Measurements from ENCODE around the gene APOA1. TPM values are rescaled to one million over a fixed set of nuclear protein-coding genes. Genes with fewer than 3 reads are reported as not detected.

Gene APOA1
- total and polyA plus RNA-seq, 10 of the 15 experiments (the other 5 are each of a cell fraction or from before 2014, with no cell fraction given) = 0.10 to 2.4 (median 0.24) TPM; not detected in 3

DNA sequence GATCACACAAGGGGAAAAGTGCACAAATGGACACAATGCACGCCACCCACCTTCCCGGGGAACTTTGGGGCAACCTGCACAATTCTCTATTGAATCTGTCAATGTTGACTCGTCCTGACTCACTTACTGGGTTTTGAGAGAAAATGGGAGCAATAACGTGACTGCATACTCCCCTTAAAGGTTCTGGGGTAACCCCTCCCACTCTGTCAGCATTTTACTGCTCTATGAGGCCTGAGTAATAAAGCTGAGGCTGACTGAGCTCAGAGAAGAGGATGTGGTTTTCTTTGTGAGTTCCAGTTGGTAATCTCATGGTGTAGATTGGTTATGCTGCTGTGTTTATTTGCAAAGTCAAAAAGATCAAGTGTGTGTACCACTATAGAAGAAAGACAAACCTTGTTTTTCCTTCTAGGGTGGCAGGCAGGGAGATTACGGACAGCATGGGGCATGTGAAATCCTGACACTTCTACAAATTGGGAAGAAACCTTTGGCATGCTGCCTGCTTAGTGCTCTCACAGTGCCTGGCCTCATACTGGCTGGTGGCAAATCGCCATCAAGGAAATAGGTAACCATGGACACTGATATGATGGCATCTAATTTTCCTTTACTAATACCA lies 16.1 kb upstream of the APOA1 start (continued):
- TF ChIP-seq, protein P1, sequence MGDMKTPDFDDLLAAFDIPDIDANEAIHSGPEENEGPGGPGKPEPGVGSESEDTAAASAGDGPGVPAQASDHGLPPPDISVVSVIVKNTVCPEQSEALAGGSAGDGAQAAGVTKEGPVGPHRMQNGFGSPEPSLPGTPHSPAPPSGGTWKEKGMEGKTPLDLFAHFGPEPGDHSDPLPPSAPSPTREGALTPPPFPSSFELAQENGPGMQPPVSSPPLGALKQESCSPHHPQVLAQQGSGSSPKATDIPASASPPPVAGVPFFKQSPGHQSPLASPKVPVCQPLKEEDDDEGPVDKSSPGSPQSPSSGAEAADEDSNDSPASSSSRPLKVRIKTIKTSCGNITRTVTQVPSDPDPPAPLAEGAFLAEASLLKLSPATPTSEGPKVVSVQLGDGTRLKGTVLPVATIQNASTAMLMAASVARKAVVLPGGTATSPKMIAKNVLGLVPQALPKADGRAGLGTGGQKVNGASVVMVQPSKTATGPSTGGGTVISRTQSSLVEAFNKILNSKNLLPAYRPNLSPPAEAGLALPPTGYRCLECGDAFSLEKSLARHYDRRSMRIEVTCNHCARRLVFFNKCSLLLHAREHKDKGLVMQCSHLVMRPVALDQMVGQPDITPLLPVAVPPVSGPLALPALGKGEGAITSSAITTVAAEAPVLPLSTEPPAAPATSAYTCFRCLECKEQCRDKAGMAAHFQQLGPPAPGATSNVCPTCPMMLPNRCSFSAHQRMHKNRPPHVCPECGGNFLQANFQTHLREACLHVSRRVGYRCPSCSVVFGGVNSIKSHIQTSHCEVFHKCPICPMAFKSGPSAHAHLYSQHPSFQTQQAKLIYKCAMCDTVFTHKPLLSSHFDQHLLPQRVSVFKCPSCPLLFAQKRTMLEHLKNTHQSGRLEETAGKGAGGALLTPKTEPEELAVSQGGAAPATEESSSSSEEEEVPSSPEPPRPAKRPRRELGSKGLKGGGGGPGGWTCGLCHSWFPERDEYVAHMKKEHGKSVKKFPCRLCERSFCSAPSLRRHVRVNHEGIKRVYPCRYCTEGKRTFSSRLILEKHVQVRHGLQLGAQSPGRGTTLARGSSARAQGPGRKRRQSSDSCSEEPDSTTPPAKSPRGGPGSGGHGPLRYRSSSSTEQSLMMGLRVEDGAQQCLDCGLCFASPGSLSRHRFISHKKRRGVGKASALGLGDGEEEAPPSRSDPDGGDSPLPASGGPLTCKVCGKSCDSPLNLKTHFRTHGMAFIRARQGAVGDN (IDR thresholded peaks at IDR 0.05) = peak; percentile 61
- TF ChIP-seq TARDBP (IDR thresholded peaks at IDR 0.05; ENCODE audit: borderline replicate concordance) (no peak), GATAD2B (conservative IDR thresholded peaks at IDR 0.05; ENCODE audit: low read depth) (no peak), RBBP5 (conservative IDR thresholded peaks at IDR 0.05) (no peak), WRNIP1 (IDR thresholded peaks at IDR 0.05; ENCODE audit: borderline replicate concordance, low read depth, low read length) (no peak), IRF4 (IDR thresholded peaks at IDR 0.05; ENCODE audit: low read depth, low read length) (no peak), NR2C2 (IDR thresholded peaks at IDR 0.05; ENCODE audit: borderline replicate concordance, control insufficient read depth, insufficient read length, low read depth) (no peak), PAX5 (IDR thresholded peaks at IDR 0.05; ENCODE audit: borderline replicate concordance, low read depth, low read length) (peak; percentile 87), CBX5 (IDR thresholded peaks at IDR 0.05; ENCODE audit: low read depth) (no peak; the same call in 1 of the 2 replicates), BHLHE40 (IDR thresholded peaks at IDR 0.05; ENCODE audit: borderline replicate concordance in 1 of 2, low read depth in 2 of 2, low read length in 1 of 2) (peak; percentile 49 to 78; a peak in 2 of 4 replicates), SPI1 (IDR thresholded peaks at IDR 0.05; ENCODE audit: borderline replicate concordance, insufficient read depth, low read depth, low read length) (peak; percentile 73; the same call in 1 of the 2 replicates), SREBF2 (IDR thresholded peaks at IDR 0.05; ENCODE audit: low read length) (no peak), GABPA (IDR thresholded peaks at IDR 0.05; ENCODE audit: low read depth) (peak; percentile 38; the same call in 1 of the 2 replicates), TCF3 (IDR thresholded peaks at IDR 0.05; ENCODE audit: borderline replicate concordance, insufficient read depth, low read depth, low read length) (no peak), HDGF (IDR thresholded peaks at IDR 0.05) (0 out of 2 replicates have a peak, but pooled peaks have one; percentile 43), NBN (IDR thresholded peaks at IDR 0.05) (peak; percentile 70; the same call in 1 of the 2 replicates), RCOR1 (conservative IDR thresholded peaks at IDR 0.05; ENCODE audit: low read depth, low read length) (no peak)
- TF ChIP-seq, protein P2, sequence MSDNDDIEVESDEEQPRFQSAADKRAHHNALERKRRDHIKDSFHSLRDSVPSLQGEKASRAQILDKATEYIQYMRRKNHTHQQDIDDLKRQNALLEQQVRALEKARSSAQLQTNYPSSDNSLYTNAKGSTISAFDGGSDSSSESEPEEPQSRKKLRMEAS (IDR thresholded peaks at IDR 0.05; ENCODE audit: low read depth, low read length) = no peak
- TF ChIP-seq, protein P3, sequence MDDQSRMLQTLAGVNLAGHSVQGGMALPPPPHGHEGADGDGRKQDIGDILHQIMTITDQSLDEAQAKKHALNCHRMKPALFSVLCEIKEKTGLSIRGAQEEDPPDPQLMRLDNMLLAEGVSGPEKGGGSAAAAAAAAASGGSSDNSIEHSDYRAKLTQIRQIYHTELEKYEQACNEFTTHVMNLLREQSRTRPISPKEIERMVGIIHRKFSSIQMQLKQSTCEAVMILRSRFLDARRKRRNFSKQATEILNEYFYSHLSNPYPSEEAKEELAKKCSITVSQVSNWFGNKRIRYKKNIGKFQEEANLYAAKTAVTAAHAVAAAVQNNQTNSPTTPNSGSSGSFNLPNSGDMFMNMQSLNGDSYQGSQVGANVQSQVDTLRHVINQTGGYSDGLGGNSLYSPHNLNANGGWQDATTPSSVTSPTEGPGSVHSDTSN (IDR thresholded peaks at IDR 0.05; ENCODE audit: insufficient replicate concordance, low read depth, low read length) = no peak
- TF ChIP-seq, protein P4, sequence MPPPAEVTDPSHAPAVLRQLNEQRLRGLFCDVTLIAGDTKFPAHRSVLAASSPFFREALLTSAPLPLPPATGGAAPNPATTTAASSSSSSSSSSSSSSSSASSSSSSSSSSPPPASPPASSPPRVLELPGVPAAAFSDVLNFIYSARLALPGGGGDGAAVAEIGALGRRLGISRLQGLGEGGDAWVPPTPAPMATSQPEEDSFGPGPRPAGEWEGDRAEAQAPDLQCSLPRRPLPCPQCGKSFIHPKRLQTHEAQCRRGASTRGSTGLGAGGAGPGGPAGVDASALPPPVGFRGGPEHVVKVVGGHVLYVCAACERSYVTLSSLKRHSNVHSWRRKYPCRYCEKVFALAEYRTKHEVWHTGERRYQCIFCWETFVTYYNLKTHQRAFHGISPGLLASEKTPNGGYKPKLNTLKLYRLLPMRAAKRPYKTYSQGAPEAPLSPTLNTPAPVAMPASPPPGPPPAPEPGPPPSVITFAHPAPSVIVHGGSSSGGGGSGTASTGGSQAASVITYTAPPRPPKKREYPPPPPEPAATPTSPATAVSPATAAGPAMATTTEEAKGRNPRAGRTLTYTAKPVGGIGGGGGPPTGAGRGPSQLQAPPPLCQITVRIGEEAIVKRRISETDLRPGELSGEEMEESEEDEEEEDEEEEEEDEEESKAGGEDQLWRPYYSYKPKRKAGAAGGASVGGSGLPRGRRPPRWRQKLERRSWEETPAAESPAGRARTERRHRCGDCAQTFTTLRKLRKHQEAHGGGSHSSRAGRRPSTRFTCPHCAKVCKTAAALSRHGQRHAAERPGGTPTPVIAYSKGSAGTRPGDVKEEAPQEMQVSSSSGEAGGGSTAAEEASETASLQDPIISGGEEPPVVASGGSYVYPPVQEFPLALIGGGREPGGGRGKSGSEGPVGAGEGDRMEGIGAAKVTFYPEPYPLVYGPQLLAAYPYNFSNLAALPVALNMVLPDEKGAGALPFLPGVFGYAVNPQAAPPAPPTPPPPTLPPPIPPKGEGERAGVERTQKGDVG (CRISPR knock-in tag; IDR thresholded peaks at IDR 0.05) = no peak
- TF ChIP-seq, protein P5, sequence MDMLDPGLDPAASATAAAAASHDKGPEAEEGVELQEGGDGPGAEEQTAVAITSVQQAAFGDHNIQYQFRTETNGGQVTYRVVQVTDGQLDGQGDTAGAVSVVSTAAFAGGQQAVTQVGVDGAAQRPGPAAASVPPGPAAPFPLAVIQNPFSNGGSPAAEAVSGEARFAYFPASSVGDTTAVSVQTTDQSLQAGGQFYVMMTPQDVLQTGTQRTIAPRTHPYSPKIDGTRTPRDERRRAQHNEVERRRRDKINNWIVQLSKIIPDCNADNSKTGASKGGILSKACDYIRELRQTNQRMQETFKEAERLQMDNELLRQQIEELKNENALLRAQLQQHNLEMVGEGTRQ (IDR thresholded peaks at IDR 0.05; ENCODE audit: borderline replicate concordance, low read depth, low read length) = no peak
